H9 (cell line): ENCODE measurements around the gene CBX5. TPM values are rescaled to one million over a fixed set of nuclear protein-coding genes. Genes with fewer than 3 reads are reported as not detected.

ENCODE experiments used
- DNase-seq: peaks from one replicate; pipeline ENCODE4 v3.0.0-alpha.2; 2017
- H2AFZ ChIP-seq: one replicate; pipeline ENCODE4 v1.6.1; 2013; ENCODE audit warnings: mild to moderate bottlenecking, low read length, control low read depth, moderate library complexity
- H2AK5ac ChIP-seq: 2 replicates; pipeline ENCODE4 v1.6.1; 2013; ENCODE audit warnings: low read length, control low read depth, mixed read lengths; ENCODE audit not compliant: insufficient read length
- H2BK120ac ChIP-seq: one replicate; pipeline ENCODE4 v1.6.1; 2013; ENCODE audit warnings: low read depth, mild to moderate bottlenecking, low read length, control low read depth, inconsistent platforms; ENCODE audit not compliant: poor library complexity, severe bottlenecking
- H2BK12ac ChIP-seq: 2 replicates; pipeline ENCODE4 v1.6.1; 2013; ENCODE audit warnings: low read length, control low read depth, mixed read lengths, low read depth; ENCODE audit not compliant: insufficient read length
- H2BK15ac ChIP-seq: 2 replicates; pipeline ENCODE4 v1.6.1; 2013; ENCODE audit warnings: low read depth, low read length, control low read depth
- H2BK20ac ChIP-seq: one replicate; pipeline ENCODE4 v1.6.1; 2013; ENCODE audit warnings: low read depth, mild to moderate bottlenecking, low read length, control low read depth, inconsistent platforms; ENCODE audit not compliant: poor library complexity, severe bottlenecking
- H2BK5ac ChIP-seq: 2 replicates; pipeline ENCODE4 v1.6.1; 2013; ENCODE audit warnings: low read length, control low read depth, mixed read lengths; ENCODE audit not compliant: insufficient read length
- H3K14ac ChIP-seq: 2 replicates; pipeline ENCODE4 v1.6.1; 2013; ENCODE audit warnings: low read length, control low read depth; ENCODE audit not compliant: insufficient read depth
- H3K18ac ChIP-seq: 2 replicates; pipeline ENCODE4 v1.6.1; 2013; ENCODE audit warnings: low read depth, mild to moderate bottlenecking, mixed read lengths, low read length, control low read depth; ENCODE audit not compliant: insufficient read length
- H3K23ac ChIP-seq: 2 replicates; pipeline ENCODE4 v1.6.1; 2013; ENCODE audit warnings: low read length, control low read depth, mixed read lengths, low read depth; ENCODE audit not compliant: insufficient read length
- H3K23me2 ChIP-seq: 2 replicates; pipeline ENCODE4 v1.6.1; 2013; ENCODE audit warnings: low read depth, mild to moderate bottlenecking, mixed read lengths, low read length, control low read depth; ENCODE audit not compliant: insufficient read length, poor library complexity, severe bottlenecking
- H3K27ac ChIP-seq: 2 replicates; pipeline ENCODE4 v1.5.1; 2013; ENCODE audit warnings: low read length, control low read depth, mixed read lengths, low read depth; ENCODE audit not compliant: insufficient read length
- H3K27me3 ChIP-seq: 2 replicates; pipeline ENCODE4 v1.6.1; 2013; ENCODE audit warnings: low read length, control low read depth, inconsistent platforms; ENCODE audit not compliant: insufficient read depth
- H3K4ac ChIP-seq: 2 replicates; pipeline ENCODE4 v1.6.1; 2013; ENCODE audit warnings: low read depth, mild to moderate bottlenecking, control low read depth, inconsistent platforms, low read length, moderate library complexity
- H3K4me1 ChIP-seq: 2 replicates; pipeline ENCODE4 v1.6.1; 2013; ENCODE audit warnings: low read length, control low read depth, inconsistent platforms; ENCODE audit not compliant: insufficient read depth
- H3K4me2 ChIP-seq: 2 replicates; pipeline ENCODE4 v1.6.1; 2013; ENCODE audit warnings: low read length, control low read depth, mixed read lengths; ENCODE audit not compliant: insufficient read length, insufficient read depth
- H3K56ac ChIP-seq: 2 replicates; pipeline ENCODE4 v1.6.1; 2013; ENCODE audit warnings: low read depth, mild to moderate bottlenecking, mixed read lengths, low read length, control low read depth; ENCODE audit not compliant: insufficient read length
- H3K79me1 ChIP-seq: 2 replicates; pipeline ENCODE4 v1.6.1; 2013; ENCODE audit warnings: low read depth, mild to moderate bottlenecking, moderate library complexity, low read length, control low read depth, inconsistent platforms; ENCODE audit not compliant: insufficient read depth, poor library complexity, severe bottlenecking
- H3K79me2 ChIP-seq: 2 replicates; pipeline ENCODE4 v1.6.1; 2013; ENCODE audit warnings: low read length, control low read depth, inconsistent platforms; ENCODE audit not compliant: insufficient read depth
- H3K9ac ChIP-seq: 2 replicates; pipeline ENCODE4 v1.6.1; 2013; ENCODE audit warnings: low read length, control low read depth, mixed read lengths; ENCODE audit not compliant: insufficient read length; ENCODE audit errors: extremely low read depth
- H3K9me3 ChIP-seq: one replicate; pipeline ENCODE4 v1.6.1; 2013; ENCODE audit warnings: low read depth, low read length, inconsistent platforms; ENCODE audit not compliant: control insufficient read depth
- H3T11ph ChIP-seq: one replicate; pipeline ENCODE4 v1.6.1; 2013; ENCODE audit warnings: mild to moderate bottlenecking, low read length, control low read depth, inconsistent platforms
- H4K20me1 ChIP-seq: one replicate; pipeline ENCODE4 v1.6.1; 2013; ENCODE audit not compliant: control insufficient read depth, insufficient read length, insufficient read depth
- H4K5ac ChIP-seq: 2 replicates; pipeline ENCODE4 v1.6.1; 2013; ENCODE audit warnings: low read depth, mild to moderate bottlenecking, mixed read lengths, low read length, control low read depth; ENCODE audit not compliant: insufficient read length
- H4K8ac ChIP-seq: replicated peaks from 2 replicates; pipeline ENCODE4 v1.6.1; 2013; ENCODE audit warnings: low read length, control low read depth, mixed read lengths, low read depth; ENCODE audit not compliant: insufficient read length
- H4K91ac ChIP-seq: 2 replicates; pipeline ENCODE4 v1.6.1; 2013; ENCODE audit warnings: low read depth, mild to moderate bottlenecking, moderate library complexity, mixed read lengths, low read length, control low read depth; ENCODE audit not compliant: insufficient read length
- H3K27ac Mint-ChIP-seq, 3 experiments: 2 replicates in 2 of 3; 3 replicates in 1 of 3; pipeline ENCODE4 v1.8.0; 2020 to 2021; ENCODE audit warnings: mixed read lengths in 3 of 3, mild to moderate bottlenecking in 1 of 3, moderate library complexity in 1 of 3
- H3K27me3 Mint-ChIP-seq: 2 replicates; pipeline ENCODE4 v1.8.0; 2021; ENCODE audit warnings: low read depth, mild to moderate bottlenecking, moderate library complexity, mixed read lengths
- H3K36me3 Mint-ChIP-seq, 3 experiments: 2 replicates in 2 of 3; 3 replicates in 1 of 3; pipeline ENCODE4 v1.8.0; 2020 to 2021; ENCODE audit warnings: low read depth in 3 of 3, mixed read lengths in 3 of 3; ENCODE audit not compliant: insufficient read depth in 1 of 3
- H3K4me1 Mint-ChIP-seq, 2 experiments: 2 replicates each; pipeline ENCODE4 v1.8.0; 2020; ENCODE audit warnings: mixed read lengths in 2 of 2
- H3K4me3 Mint-ChIP-seq, 2 experiments: 2 replicates in 1 of 2; 3 replicates in 1 of 2; pipeline ENCODE4 v1.8.0; 2020 to 2021; ENCODE audit warnings: mild to moderate bottlenecking in 2 of 2, mixed read lengths in 2 of 2, moderate library complexity in 1 of 2
- H3K9me3 Mint-ChIP-seq, 2 experiments: 2 replicates in 1 of 2; 3 replicates in 1 of 2; pipeline ENCODE4 v1.8.0; 2020; ENCODE audit warnings: mild to moderate bottlenecking in 2 of 2, mixed read lengths in 2 of 2, moderate library complexity in 1 of 2
- CTCF ChIP-seq: fragments of 200-600 bp; sonication (generic); conservative IDR thresholded peaks from 3 replicates; pipeline ENCODE4 v1.8.0; 2021; ENCODE audit warnings: antibody characterized with exemption, mild to moderate bottlenecking
- WGBS: extraction: QIAGEN DNeasy Blood & Tissue Kit; methylation state at CpG from one replicate; pipeline ENCODE4 v1.1.7; 2013; ENCODE audit warnings: missing lambda C conversion rate, low lambda C conversion rate, mixed read lengths; ENCODE audit not compliant: insufficient read length; ENCODE audit errors: extremely low coverage; 5-methylcytosine and 5-hydroxymethylcytosine counted together
- total RNA-seq: library from RNA; stranded (reverse); gene quantifications from 2 replicates; pipeline ENCODE4 v1.2.1, GENCODE V29; 2021

CBX5 gene
- total RNA-seq, 1 experiment from 2014 or later: 206 TPM

- H3K4me2 ChIP-seq: no peak overlapping the region
Measured at GRCh38 chr12:54246011-54246641, 33.8 kb downstream of the CBX5 start.

More at GRCh38 chr12:54246011-54246641, 33.8 kb downstream of the CBX5 start:
- Histone ChIP-seq H3K9me3 (no peaks in the 10 kb centered on the region), H3K27me3 (no peaks in the 10 kb centered on the region), H3T11ph (no peak overlapping the region), H3K14ac (no peak overlapping the region), H3K4me1 (no peaks in the 10 kb centered on the region), H3K18ac (no peak overlapping the region), H2BK12ac (no peak overlapping the region), H3K9ac (no peak overlapping the region), H3K23ac (no peak overlapping the region), H3K79me1 (no peaks in the 10 kb centered on the region), H4K5ac (no peak overlapping the region), H3K56ac (no peak overlapping the region), H3K27ac (no peak overlapping the region), H3K79me2 (no peaks in the 10 kb centered on the region), H2BK5ac (no peak overlapping the region), H3K4ac (no peak overlapping the region), H4K20me1 (no peaks in the 10 kb centered on the region), H4K91ac (no peak overlapping the region), H2BK15ac (no peak overlapping the region), H4K8ac (no peak overlapping the region), H2BK20ac (no peak overlapping the region), H2BK120ac (no peak overlapping the region), H2AFZ (no peak overlapping the region), H2AK5ac (no peak overlapping the region), H3K23me2 (no peaks in the 10 kb centered on the region)
- Mint-ChIP-seq H3K9me3 (no peaks in the 10 kb centered on the region), H3K27me3 (no peaks in the 10 kb centered on the region), H3K27ac (no peak overlapping the region), H3K36me3 (peaks cover 50 to 81% (median 72%) of the 10 kb centered on the region in 3 experiments; a peak in 6 of 7 replicates), H3K4me1 (no peaks in the 10 kb centered on the region), H3K4me3 (no peak overlapping the region)
- TF ChIP-seq CTCF: no peak
- no CpG with 5 or more reads among the region's 6 CpGs for WGBS
- DNase-seq: no peak
